Colonic mucosa (tissue), 4 donors: ENCODE measurements around the gene CALCA. TPM values are rescaled to one million over a fixed set of nuclear protein-coding genes. Genes with fewer than 3 reads are reported as not detected.
A peak's percentile ranks its signal among the peaks of the same experiment; 100 is the strongest.
"Not testable (repeated sequence)": the region's sequence is repeated elsewhere in the genome, so short reads cannot be mapped to it uniquely, and the experiment has no call there.

Experiments used
- DNase-seq: peaks from one replicate; pipeline ENCODE4 v3.0.0-alpha.2; 2020
- H3K27ac ChIP-seq: fragments of 200-600 bp; one replicate; pipeline ENCODE4 v1.8.0; 2021
- H3K27me3 ChIP-seq: fragments of 200-600 bp; one replicate; pipeline ENCODE4 v1.8.0; 2021
- H3K36me3 ChIP-seq: fragments of 200-600 bp; one replicate; pipeline ENCODE4 v1.8.0; 2021
- H3K4me1 ChIP-seq: fragments of 200-600 bp; one replicate; pipeline ENCODE4 v1.8.0; 2021; ENCODE audit warnings: mild to moderate bottlenecking
- H3K4me3 ChIP-seq: fragments of 200-600 bp; one replicate; pipeline ENCODE4 v1.8.0; 2021
- H3K9ac ChIP-seq, 2 donors: one replicate each; pipeline ENCODE4 v1.7.0; 2013; ENCODE audit warnings: control low read depth in 2 of 2, low read depth in 2 of 2, low read length in 2 of 2
- H3K9me3 ChIP-seq: fragments of 200-600 bp; one replicate; pipeline ENCODE4 v1.8.0; 2021
- CTCF ChIP-seq: fragments of 200-600 bp; IDR thresholded peaks from one replicate; pipeline ENCODE4 v1.8.0; 2022; ENCODE audit warnings: antibody characterized with exemption, mild to moderate bottlenecking
- intact Hi-C: fragments of 100-400 bp; cut with DNase I; formaldehyde crosslinking; loops from one replicate; pipeline ENCODE4 v1.14.1; 2022
- total RNA-seq, 2 donors: library from RNA; stranded (reverse); fragmentation: NEBNext Ultra II Directional in 1 of 2; extraction: Animal tissue kit (Norgen Biotek cat#: 25700) in 1 of 2; gene quantifications; one replicate each; pipeline ENCODE4 v1.2.1, GENCODE V29; 2021
- donor health status: healthy.
- donor health status: DM: no; HTN: no; CAD: no.
- donor health status: DM: no; HTN: no; CAD: no.

CALCA gene
- total RNA-seq, result under 1 TPM in 1 of 2 donors, not detected in 1; 0.29 TPM

GRCh38 chr11:14971865-14972580 lies at the start of gene CALCA:
TSS of gene CALCA (minus strand) at chr11:14972351. CDS start at chr11:14971192, 1,159 bp downstream.
- no peak for DNase-seq
- no peaks in the 10 kb centered on the region for H3K9me3 ChIP-seq
- no peak within 1 kb of the TSS for H3K9ac ChIP-seq
- no peak within 1 kb of the TSS for H3K27ac ChIP-seq
- H3K4me1 ChIP-seq, result peaks cover 8% of the 10 kb centered on the region
- no peaks in the 10 kb centered on the region for H3K36me3 ChIP-seq
- intact Hi-C loops, result loop anchor here (10.0 kb wide), 1 partner anchor 223 kb away; no protein-coding TSS in a partner anchor
- H3K27me3 ChIP-seq, result peaks cover 54% of the 10 kb centered on the region
- H3K4me3 ChIP-seq, result no peak within 1 kb of the TSS
- TF ChIP-seq CTCF, result no peak

GRCh38 chr11:15016200-15016599 lies 44.0 kb upstream of the CALCA start:
- intact Hi-C loops, result no loop called here
- DNase-seq, result no peak
- H3K4me1 ChIP-seq, result no peaks in the 10 kb centered on the region
- no peaks in the 10 kb centered on the region for H3K36me3 ChIP-seq
- no peak overlapping the region for H3K27ac ChIP-seq
- no peak overlapping the region for H3K9ac ChIP-seq
- no peak for TF ChIP-seq CTCF
- no peaks in the 10 kb centered on the region for H3K27me3 ChIP-seq
- H3K4me3 ChIP-seq, result no peak overlapping the region
- no peaks in the 10 kb centered on the region for H3K9me3 ChIP-seq

- Histone ChIP-seq H3K4me1 (no peaks in the 10 kb centered on the region), H3K36me3 (no peaks in the 10 kb centered on the region), H3K27me3 (no peaks in the 10 kb centered on the region), H3K27ac (no peak overlapping the region), H3K9me3 (no peaks in the 10 kb centered on the region), H3K9ac (no peak overlapping the region), H3K4me3 (no peak overlapping the region)
- TF ChIP-seq CTCF, result no peak
- no peak for DNase-seq
- intact Hi-C loops, result no loop called here
Observed at GRCh38 chr11:15011776-15012345, 39.7 kb upstream of the CALCA start.

- H3K27ac ChIP-seq, result no peak overlapping the region
- H3K9me3 ChIP-seq, result no peaks in the 10 kb centered on the region
- H3K4me3 ChIP-seq, result no peak overlapping the region
- DNase-seq, result no peak
- H3K9ac ChIP-seq, result no peak overlapping the region
- H3K27me3 ChIP-seq, result no peaks in the 10 kb centered on the region
- TF ChIP-seq CTCF, result no peak
- H3K36me3 ChIP-seq, result no peaks in the 10 kb centered on the region
- intact Hi-C loops, result no loop called here
- no peaks in the 10 kb centered on the region for H3K4me1 ChIP-seq
Observed at GRCh38 chr11:15010865-15011264, 38.7 kb upstream of the CALCA start.

GRCh38 chr11:15006139-15006759 lies 34.1 kb upstream of the CALCA start:
- H3K4me3 ChIP-seq, result no peak overlapping the region
- H3K4me1 ChIP-seq, result no peaks in the 10 kb centered on the region
- intact Hi-C loops, result no loop called here
- no peak overlapping the region for H3K9ac ChIP-seq
- peak; percentile 32 for TF ChIP-seq CTCF
- H3K9me3 ChIP-seq, result no peaks in the 10 kb centered on the region
- no peaks in the 10 kb centered on the region for H3K36me3 ChIP-seq
- no peaks in the 10 kb centered on the region for H3K27me3 ChIP-seq
- no peak for DNase-seq
- H3K27ac ChIP-seq, result no peak overlapping the region

GRCh38 chr11:14988133-14988532 lies 16.0 kb upstream of the CALCA start:
- H3K9me3 ChIP-seq, H3K27ac ChIP-seq, H3K9ac ChIP-seq, DNase-seq, H3K36me3 ChIP-seq, H3K4me1 ChIP-seq, intact Hi-C loops, H3K27me3 ChIP-seq, H3K4me3 ChIP-seq: not testable (repeated sequence)
